Measurements from ENCODE around the gene CALR3. TPM values are rescaled to one million over a fixed set of nuclear protein-coding genes. Genes with fewer than 3 reads are reported as not detected.

The CALR3 gene
- total RNA-seq, 2 experiments from 2014 or later, result not detected

GRCh38 chr19:16436780-16437332 lies 59.1 kb downstream of the CALR3 start:
- Histone ChIP-seq H3K4me3 (ENCODE audit: low read length) (no peak overlapping the region), H3K27me3 (ENCODE audit: control insufficient read depth in 1 of 2, insufficient read depth in 2 of 2, low read length in 2 of 2) (no peaks in the 10 kb centered on the region), H3K27ac (ENCODE audit: low read depth in 1 of 2, low read length in 2 of 2) (no peak overlapping the region), H3K4me1 (ENCODE audit: insufficient read depth, low read length) (no peaks in the 10 kb centered on the region), H3K9me3 (ENCODE audit: control insufficient read depth in 1 of 2, insufficient read depth in 1 of 2, low read length in 2 of 2) (no peaks in the 10 kb centered on the region), H3K36me3 (ENCODE audit: insufficient read depth, low read length) (peaks cover 60% of the 10 kb centered on the region)
- POLR2A ChIA-PET, result no interaction called here
- CTCF ChIA-PET, result no interaction called here
- Mint-ChIP-seq H3K36me3 (ENCODE audit: low read depth) (peaks cover 50% of the 10 kb centered on the region), H3K27ac (no peak overlapping the region), H3K4me1 (ENCODE audit: low read depth) (no peaks in the 10 kb centered on the region), H3K9me3 (no peaks in the 10 kb centered on the region), H3K4me3 (no peak overlapping the region), H3K27me3 (no peaks in the 10 kb centered on the region)
- intact Hi-C loops (cut with DNase I, micrococcal nuclease), result no loop called here
- no peak for DNase-seq
- no peak for ATAC-seq (ENCODE audit: poor library complexity)
- TF ChIP-seq CTCF (IDR thresholded peaks at IDR 0.05), result no peak

GRCh38 chr19:16435999-16436650 lies 59.8 kb downstream of the CALR3 start:
- ATAC-seq (ENCODE audit: poor library complexity) (no peak), DNase-seq (no peak)
- Histone ChIP-seq H3K36me3 (ENCODE audit: insufficient read depth, low read length) (peaks cover 61% of the 10 kb centered on the region), H3K9me3 (ENCODE audit: control insufficient read depth in 1 of 2, insufficient read depth in 1 of 2, low read length in 2 of 2) (no peaks in the 10 kb centered on the region), H3K4me3 (ENCODE audit: low read length) (no peak overlapping the region), H3K4me1 (ENCODE audit: insufficient read depth, low read length) (no peaks in the 10 kb centered on the region), H3K27me3 (ENCODE audit: control insufficient read depth in 1 of 2, insufficient read depth in 2 of 2, low read length in 2 of 2) (no peaks in the 10 kb centered on the region), H3K27ac (ENCODE audit: low read depth in 1 of 2, low read length in 2 of 2) (no peak overlapping the region)
- H3K27ac Mint-ChIP-seq, result no peak overlapping the region
- peaks cover 52% of the 10 kb centered on the region for H3K36me3 Mint-ChIP-seq (ENCODE audit: low read depth)
- no peaks in the 10 kb centered on the region for H3K9me3 Mint-ChIP-seq
- no peaks in the 10 kb centered on the region for H3K27me3 Mint-ChIP-seq
- no peak overlapping the region for H3K4me3 Mint-ChIP-seq
- no peak for TF ChIP-seq CTCF (IDR thresholded peaks at IDR 0.05)
- no peaks in the 10 kb centered on the region for H3K4me1 Mint-ChIP-seq (ENCODE audit: low read depth)
- intact Hi-C loops (cut with DNase I, micrococcal nuclease), result no loop called here
- POLR2A ChIA-PET, result no interaction called here
- CTCF ChIA-PET, result interaction anchor here (0.6 kb wide), 1 partner anchor 217 kb away, joined by 4 read pairs; no protein-coding TSS in a partner anchor

GRCh38 chr19:16435238-16435917 lies 60.6 kb downstream of the CALR3 start:
- Mint-ChIP-seq H3K4me1 (ENCODE audit: low read depth) (no peaks in the 10 kb centered on the region), H3K4me3 (no peak overlapping the region), H3K9me3 (no peaks in the 10 kb centered on the region), H3K36me3 (ENCODE audit: low read depth) (peaks cover 53% of the 10 kb centered on the region), H3K27me3 (no peaks in the 10 kb centered on the region), H3K27ac (no peak overlapping the region)
- no peak for ATAC-seq (ENCODE audit: poor library complexity)
- Histone ChIP-seq H3K4me3 (ENCODE audit: low read length) (no peak overlapping the region), H3K4me1 (ENCODE audit: insufficient read depth, low read length) (no peaks in the 10 kb centered on the region), H3K27ac (ENCODE audit: low read depth in 1 of 2, low read length in 2 of 2) (no peak overlapping the region), H3K36me3 (ENCODE audit: insufficient read depth, low read length) (peaks cover 60% of the 10 kb centered on the region), H3K27me3 (ENCODE audit: control insufficient read depth in 1 of 2, insufficient read depth in 2 of 2, low read length in 2 of 2) (no peaks in the 10 kb centered on the region), H3K9me3 (ENCODE audit: control insufficient read depth in 1 of 2, insufficient read depth in 1 of 2, low read length in 2 of 2) (no peaks in the 10 kb centered on the region)
- no peak for TF ChIP-seq CTCF (IDR thresholded peaks at IDR 0.05)
- DNase-seq, result no peak
- POLR2A ChIA-PET, result interaction anchor here (0.6 kb wide), 1 partner anchor 104 kb away, joined by 4 read pairs; no protein-coding TSS in a partner anchor
- CTCF ChIA-PET, result interaction anchor here (0.6 kb wide), 1 partner anchor 217 kb away, joined by 4 read pairs; no protein-coding TSS in a partner anchor
- intact Hi-C loops (cut with DNase I, micrococcal nuclease), result no loop called here

Data from CD4-positive, alpha-beta T cell (primary cell).